Neural cell (in vitro differentiated cells): ENCODE measurements around the gene UBXN2A. TPM values are rescaled to one million over a fixed set of nuclear protein-coding genes. Genes with fewer than 3 reads are reported as not detected.
"Not testable (repeated sequence)": the region's sequence is repeated elsewhere in the genome, so short reads cannot be mapped to it uniquely, and the experiment has no call there.

Experiments
- H2AFZ ChIP-seq: fragments of 200-600, 300-800 bp; sonication (generic), shearing (Covaris generic); 2 replicates; pipeline ENCODE4 v1.6.0; 2014; ENCODE audit warnings: low read depth, mild to moderate bottlenecking, antibody characterized with exemption, low read length, moderate library complexity
- H3F3A ChIP-seq: fragments of 200-600 bp; shearing (Covaris generic); 2 replicates; pipeline ENCODE4 v1.6.1; 2016; ENCODE audit warnings: mild to moderate bottlenecking, moderate library complexity, mixed read lengths, antibody characterized with exemption, low read length; ENCODE audit not compliant: insufficient read depth, poor library complexity, severe bottlenecking
- H3K27ac ChIP-seq: fragments of 200-600, 300-800 bp; sonication (generic), shearing (Covaris generic); 2 replicates; pipeline ENCODE4 v1.5.1; 2014; ENCODE audit warnings: mild to moderate bottlenecking, low read length, moderate library complexity
- H3K27me3 ChIP-seq: fragments of 300-800, 200-600 bp; sonication (generic), shearing (Covaris generic); 2 replicates; pipeline ENCODE4 v1.6.0; 2014; ENCODE audit warnings: mild to moderate bottlenecking, low read depth, low read length, moderate library complexity; ENCODE audit not compliant: insufficient read depth
- H3K36me3 ChIP-seq: fragments of 300-800, 200-600 bp; sonication (generic), shearing (Covaris generic); 2 replicates; pipeline ENCODE4 v1.5.1; 2014; ENCODE audit warnings: mild to moderate bottlenecking, antibody characterized with exemption, low read length, moderate library complexity; ENCODE audit not compliant: insufficient read depth
- H3K4me2 ChIP-seq: fragments of 300-800, 200-600 bp; sonication (generic), shearing (Covaris generic); 2 replicates; pipeline ENCODE4 v1.6.0; 2014; ENCODE audit warnings: mild to moderate bottlenecking, low read length
- H3K4me3 ChIP-seq: fragments of 300-800, 200-600 bp; sonication (generic), shearing (Covaris generic); 2 replicates; pipeline ENCODE4 v1.5.1; 2014; ENCODE audit warnings: mild to moderate bottlenecking, low read length, moderate library complexity
- H3K79me2 ChIP-seq: fragments of 200-600 bp; shearing (Covaris generic); replicated peaks from 2 replicates; pipeline ENCODE4 v1.6.0; 2014; ENCODE audit warnings: mild to moderate bottlenecking, low read length, moderate library complexity; ENCODE audit not compliant: insufficient read depth
- H3K9ac ChIP-seq: fragments of 300-800, 200-600 bp; sonication (generic), shearing (Covaris generic); 2 replicates; pipeline ENCODE4 v1.6.1; 2016; ENCODE audit warnings: mild to moderate bottlenecking, low read length, mixed read lengths
- H3K9me2 ChIP-seq: fragments of 200-600 bp; shearing (Covaris generic); 2 replicates; pipeline ENCODE4 v1.6.1; 2016; ENCODE audit warnings: mild to moderate bottlenecking, low read length, mixed read lengths; ENCODE audit not compliant: insufficient read depth
- H3K9me3 ChIP-seq: fragments of 200-600, 300-800 bp; sonication (generic), shearing (Covaris generic); 2 replicates; pipeline ENCODE4 v1.6.1; 2016; ENCODE audit warnings: mild to moderate bottlenecking, mixed run types, low read length, moderate library complexity, mixed read lengths
- H4K20me1 ChIP-seq: fragments of 200-600 bp; shearing (Covaris generic); 2 replicates; pipeline ENCODE4 v1.6.1; 2016; ENCODE audit warnings: mild to moderate bottlenecking, mixed run types; ENCODE audit not compliant: insufficient read depth
- EP300 ChIP-seq: fragments of 450-650 bp; conservative IDR thresholded peaks from 2 replicates; pipeline ENCODE4 v1.6.1; 2014; ENCODE audit warnings: antibody characterized with exemption, mild to moderate bottlenecking, moderate library complexity; ENCODE audit not compliant: poor library complexity, severe bottlenecking
- EZH2 ChIP-seq: fragments of 200-600, 300-800 bp; shearing (Covaris generic), sonication (generic); IDR thresholded peaks from 2 replicates; pipeline ENCODE4 v1.6.1; 2014; ENCODE audit warnings: antibody characterized with exemption, low read length, borderline replicate concordance, mild to moderate bottlenecking; ENCODE audit not compliant: insufficient read depth, poor library complexity, severe bottlenecking
- POLR2AphosphoS5 ChIP-seq: IDR thresholded peaks from 2 replicates; pipeline ENCODE4 v1.6.1; 2012
- RAD21 ChIP-seq: fragments of 450-650 bp; conservative IDR thresholded peaks from 2 replicates; pipeline ENCODE4 v1.6.1; 2014; ENCODE audit warnings: antibody characterized with exemption, mild to moderate bottlenecking, moderate library complexity
- SMC3 ChIP-seq: fragments of 450-650 bp; conservative IDR thresholded peaks from 2 replicates; pipeline ENCODE4 v1.6.1; 2014; ENCODE audit warnings: antibody characterized with exemption, mild to moderate bottlenecking, moderate library complexity; ENCODE audit not compliant: poor library complexity
- TAF1 ChIP-seq: IDR thresholded peaks from 2 replicates; pipeline ENCODE4 v1.6.1; 2012; ENCODE audit warnings: low read depth
- polyA plus RNA-seq: library from polyadenylated mRNA; depleted of rRNA; stranded (reverse); fragments of >200 nt; gene quantifications from 2 replicates; pipeline ENCODE4 v1.2.3, GENCODE V29; 2014
- TF ChIP-seq, protein P1 (sequence below): IDR thresholded peaks from 2 replicates; pipeline ENCODE4 v1.6.1; 2012; ENCODE audit warnings: borderline replicate concordance

Gene UBXN2A
- polyA plus RNA-seq, 1 donor from 2014 or later, result 11.0 TPM

GRCh38 chr2:24011250-24012104 is 71.2 kb downstream of the UBXN2A start (continued):
- TF ChIP-seq TAF1 (no peak), RAD21 (no peak), SMC3 (no peak), EP300 (no peak)

GRCh38 chr2:24012521-24013188 is 72.4 kb downstream of the UBXN2A start:
- TF ChIP-seq POLR2AphosphoS5 (no peak), EZH2 (no peak), RAD21 (no peak)
- TF ChIP-seq, protein P1, sequence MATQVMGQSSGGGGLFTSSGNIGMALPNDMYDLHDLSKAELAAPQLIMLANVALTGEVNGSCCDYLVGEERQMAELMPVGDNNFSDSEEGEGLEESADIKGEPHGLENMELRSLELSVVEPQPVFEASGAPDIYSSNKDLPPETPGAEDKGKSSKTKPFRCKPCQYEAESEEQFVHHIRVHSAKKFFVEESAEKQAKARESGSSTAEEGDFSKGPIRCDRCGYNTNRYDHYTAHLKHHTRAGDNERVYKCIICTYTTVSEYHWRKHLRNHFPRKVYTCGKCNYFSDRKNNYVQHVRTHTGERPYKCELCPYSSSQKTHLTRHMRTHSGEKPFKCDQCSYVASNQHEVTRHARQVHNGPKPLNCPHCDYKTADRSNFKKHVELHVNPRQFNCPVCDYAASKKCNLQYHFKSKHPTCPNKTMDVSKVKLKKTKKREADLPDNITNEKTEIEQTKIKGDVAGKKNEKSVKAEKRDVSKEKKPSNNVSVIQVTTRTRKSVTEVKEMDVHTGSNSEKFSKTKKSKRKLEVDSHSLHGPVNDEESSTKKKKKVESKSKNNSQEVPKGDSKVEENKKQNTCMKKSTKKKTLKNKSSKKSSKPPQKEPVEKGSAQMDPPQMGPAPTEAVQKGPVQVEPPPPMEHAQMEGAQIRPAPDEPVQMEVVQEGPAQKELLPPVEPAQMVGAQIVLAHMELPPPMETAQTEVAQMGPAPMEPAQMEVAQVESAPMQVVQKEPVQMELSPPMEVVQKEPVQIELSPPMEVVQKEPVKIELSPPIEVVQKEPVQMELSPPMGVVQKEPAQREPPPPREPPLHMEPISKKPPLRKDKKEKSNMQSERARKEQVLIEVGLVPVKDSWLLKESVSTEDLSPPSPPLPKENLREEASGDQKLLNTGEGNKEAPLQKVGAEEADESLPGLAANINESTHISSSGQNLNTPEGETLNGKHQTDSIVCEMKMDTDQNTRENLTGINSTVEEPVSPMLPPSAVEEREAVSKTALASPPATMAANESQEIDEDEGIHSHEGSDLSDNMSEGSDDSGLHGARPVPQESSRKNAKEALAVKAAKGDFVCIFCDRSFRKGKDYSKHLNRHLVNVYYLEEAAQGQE, result no peak
- Histone ChIP-seq H4K20me1 (no peaks in the 10 kb centered on the region), H3K79me2 (no peaks in the 10 kb centered on the region), H3K9me2 (no peaks in the 10 kb centered on the region), H3K4me2 (no peak overlapping the region), H3K9ac (no peak overlapping the region), H3K4me3 (no peak overlapping the region), H3K27me3 (peaks cover 8% of the 10 kb centered on the region), H3K36me3 (no peaks in the 10 kb centered on the region), H3K27ac (no peak overlapping the region), H3F3A (no peaks in the 10 kb centered on the region), H3K9me3 (no peaks in the 10 kb centered on the region), H2AFZ (no peak overlapping the region)

DNA sequence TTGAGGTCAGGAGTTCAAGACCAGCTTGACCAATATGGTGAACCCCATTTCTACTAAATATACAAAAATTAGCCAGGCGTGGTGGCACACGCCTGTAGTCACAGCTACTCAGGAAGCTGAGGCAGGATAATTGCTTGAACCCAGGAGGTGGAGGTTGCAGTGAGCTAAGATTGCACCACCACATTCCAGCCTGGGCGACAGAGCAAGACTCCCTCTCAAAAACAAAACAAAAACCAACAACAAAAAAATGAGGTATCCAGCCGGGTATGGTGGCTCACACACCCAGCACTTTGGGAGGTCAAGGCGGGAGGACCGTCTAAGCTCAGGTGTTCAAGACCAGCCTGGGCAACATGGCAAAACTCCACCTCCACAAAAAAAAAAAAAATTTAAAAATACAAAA is 74.6 kb downstream of the UBXN2A start:
- H3K27ac ChIP-seq, H3K9me2 ChIP-seq, H3K9me3 ChIP-seq, H3K36me3 ChIP-seq, H3K9ac ChIP-seq, H2AFZ ChIP-seq, H4K20me1 ChIP-seq, H3K79me2 ChIP-seq, H3K4me3 ChIP-seq, H3K27me3 ChIP-seq, H3K4me2 ChIP-seq, H3F3A ChIP-seq: not testable (repeated sequence)
